DND-41 (cell line): ENCODE results near the gene LAMB2.

Source experiments
- CTCF ChIP-seq: IDR thresholded peaks from 2 replicates; pipeline ENCODE4 v1.5.1; 2012; ENCODE audit warnings: borderline replicate concordance, low read length, moderate library complexity, mild to moderate bottlenecking; ENCODE audit not compliant: poor library complexity, severe bottlenecking; ENCODE audit errors: extremely low read depth
- EZH2 ChIP-seq: IDR thresholded peaks from 3 replicates; pipeline ENCODE4 v1.6.1; 2012; ENCODE audit warnings: borderline replicate concordance, low read depth, mild to moderate bottlenecking, moderate library complexity, low read length, inconsistent platforms; ENCODE audit not compliant: severe bottlenecking

DNA sequence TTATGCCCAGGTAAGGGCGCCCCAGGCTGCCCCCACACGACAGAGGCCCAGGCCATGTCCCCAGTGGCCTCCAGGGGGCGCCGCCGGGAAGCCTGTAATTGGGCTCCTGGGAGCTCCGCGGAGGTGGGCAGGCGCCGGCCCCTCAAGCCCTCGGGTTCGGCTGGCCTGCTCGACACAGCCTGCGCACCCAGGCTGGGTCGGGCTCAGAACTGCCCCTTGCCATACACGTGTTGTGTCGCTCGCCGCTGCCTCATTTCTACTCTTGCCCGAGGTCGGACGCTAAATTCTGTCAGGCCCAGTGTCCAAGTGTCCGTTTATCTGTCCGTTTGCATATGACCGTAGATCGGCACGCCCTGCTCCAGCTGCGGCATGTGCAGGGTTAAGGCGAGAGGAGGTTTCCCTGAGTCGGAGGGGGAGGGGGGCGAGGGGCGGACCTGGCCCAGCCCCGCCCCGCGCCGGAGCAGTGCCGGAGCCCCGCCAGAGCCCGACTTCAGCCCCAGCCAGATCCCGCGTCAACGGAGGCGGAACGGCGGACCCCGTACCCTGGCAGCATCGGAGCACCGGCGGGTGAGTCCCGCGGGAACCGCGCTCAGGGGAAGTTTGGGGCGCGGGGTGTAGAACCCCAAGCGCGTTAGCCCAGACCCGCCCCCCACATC lies 38.4 kb upstream of the LAMB2 start, which contains the start of gene KLHDC8B:
- TF ChIP-seq CTCF = peak; percentile 84
- TF ChIP-seq EZH2 = no peak
